ENCODE results near the gene SLC35G3.

- TF ChIP-seq CTCF (conservative IDR thresholded peaks at IDR 0.05; ENCODE audit: low read depth, low read length) (no peak), EZH2 (IDR thresholded peaks at IDR 0.05; ENCODE audit: borderline replicate concordance, low read depth, low read length, poor library complexity, severe bottlenecking) (no peak)
Measured at GRCh38 chr17:35146214-35146833, 47.9 kb downstream of the SLC35G3 start.
